ENCODE results near the gene SLFN14.

DNA sequence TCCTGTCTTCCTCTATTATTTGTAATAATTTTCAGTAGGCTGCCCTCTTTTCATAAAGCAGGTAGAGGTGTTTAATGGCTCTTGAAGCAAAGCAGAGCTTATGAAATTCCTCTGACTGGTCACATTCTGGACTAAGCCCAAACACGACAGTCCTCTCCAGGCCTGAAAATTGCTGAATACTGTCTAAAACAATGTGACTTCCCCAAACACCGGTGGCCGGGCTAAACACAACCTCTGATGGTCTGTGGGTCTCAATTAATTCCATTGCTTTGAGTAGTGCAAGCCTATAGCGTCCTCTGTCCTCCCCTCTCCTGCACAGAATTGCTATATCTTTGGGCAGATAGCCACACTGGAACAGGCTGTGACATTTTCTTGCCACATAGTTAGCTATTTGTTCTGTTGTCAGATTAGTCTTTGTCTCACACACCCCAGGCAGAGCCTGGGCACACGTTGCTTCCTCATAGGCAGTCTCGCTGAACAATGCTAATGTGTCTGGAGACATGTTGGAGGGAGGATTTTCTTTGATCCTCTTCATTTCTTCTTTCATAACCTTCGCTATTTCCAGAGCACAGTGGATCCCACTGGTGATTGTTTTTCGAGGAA is 12.3 kb downstream of the SLFN14 start:
- TF ChIP-seq, protein P1, sequence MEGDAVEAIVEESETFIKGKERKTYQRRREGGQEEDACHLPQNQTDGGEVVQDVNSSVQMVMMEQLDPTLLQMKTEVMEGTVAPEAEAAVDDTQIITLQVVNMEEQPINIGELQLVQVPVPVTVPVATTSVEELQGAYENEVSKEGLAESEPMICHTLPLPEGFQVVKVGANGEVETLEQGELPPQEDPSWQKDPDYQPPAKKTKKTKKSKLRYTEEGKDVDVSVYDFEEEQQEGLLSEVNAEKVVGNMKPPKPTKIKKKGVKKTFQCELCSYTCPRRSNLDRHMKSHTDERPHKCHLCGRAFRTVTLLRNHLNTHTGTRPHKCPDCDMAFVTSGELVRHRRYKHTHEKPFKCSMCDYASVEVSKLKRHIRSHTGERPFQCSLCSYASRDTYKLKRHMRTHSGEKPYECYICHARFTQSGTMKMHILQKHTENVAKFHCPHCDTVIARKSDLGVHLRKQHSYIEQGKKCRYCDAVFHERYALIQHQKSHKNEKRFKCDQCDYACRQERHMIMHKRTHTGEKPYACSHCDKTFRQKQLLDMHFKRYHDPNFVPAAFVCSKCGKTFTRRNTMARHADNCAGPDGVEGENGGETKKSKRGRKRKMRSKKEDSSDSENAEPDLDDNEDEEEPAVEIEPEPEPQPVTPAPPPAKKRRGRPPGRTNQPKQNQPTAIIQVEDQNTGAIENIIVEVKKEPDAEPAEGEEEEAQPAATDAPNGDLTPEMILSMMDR (IDR thresholded peaks at IDR 0.05), result no peak
- TF ChIP-seq RAD21 (conservative IDR thresholded peaks at IDR 0.05 in 1 of 2, IDR thresholded peaks at IDR 0.05 in 1 of 2), result no peak
